Measurements from ENCODE around the gene MTG1. TPM values are rescaled to one million over a fixed set of nuclear protein-coding genes. Genes with fewer than 3 reads are reported as not detected.

MTG1 gene
- polyA plus RNA-seq, 1 experiment: 38.1 TPM

DNA sequence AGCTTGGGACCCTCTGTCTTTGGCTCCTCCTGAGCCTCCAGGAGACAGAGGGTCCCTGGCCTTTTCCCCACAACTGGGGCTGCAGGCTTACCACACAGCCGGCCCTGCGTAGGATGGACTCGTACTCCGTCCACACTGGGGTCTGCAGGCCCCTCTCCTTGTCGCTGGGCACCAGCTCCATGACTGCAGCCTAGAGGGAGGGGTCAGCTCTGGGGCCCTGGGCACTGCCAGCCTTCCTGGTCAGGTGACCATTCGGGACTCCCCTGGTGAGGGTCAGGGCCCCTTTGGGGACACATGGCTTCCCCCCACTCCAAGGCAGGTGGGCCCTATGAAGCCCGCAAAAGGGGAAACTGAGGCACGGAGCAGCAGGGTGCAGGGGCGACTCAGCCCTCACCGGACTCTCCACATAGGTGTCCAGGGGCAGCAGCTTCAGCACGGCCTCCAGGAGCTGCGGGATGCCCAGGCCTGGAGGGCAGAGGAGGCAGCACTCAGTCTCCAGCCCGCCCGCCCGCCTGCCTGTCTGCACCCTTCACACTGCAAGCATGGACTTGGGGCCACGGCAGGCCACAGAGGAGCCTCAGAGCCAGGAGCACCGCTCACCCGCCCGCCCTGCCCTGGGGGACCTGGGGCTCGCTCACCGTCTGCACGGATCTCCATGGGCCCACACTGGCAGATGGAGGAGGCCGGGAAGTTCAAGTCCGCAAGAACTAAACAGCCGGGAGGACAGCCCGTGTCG lies 37.2 kb upstream of the MTG1 start:
- ChIA-PET POLR2A (no interaction called here), CTCF (interaction anchor here (2.1 kb wide), 1 partner anchor 27 kb away, joined by 7 read pairs; no protein-coding TSS in a partner anchor)
- no peaks in the 10 kb centered on the region for H3K27me3 ChIP-seq (ENCODE audit: control insufficient read depth, insufficient read depth, low read length)
- TF ChIP-seq, protein P1, sequence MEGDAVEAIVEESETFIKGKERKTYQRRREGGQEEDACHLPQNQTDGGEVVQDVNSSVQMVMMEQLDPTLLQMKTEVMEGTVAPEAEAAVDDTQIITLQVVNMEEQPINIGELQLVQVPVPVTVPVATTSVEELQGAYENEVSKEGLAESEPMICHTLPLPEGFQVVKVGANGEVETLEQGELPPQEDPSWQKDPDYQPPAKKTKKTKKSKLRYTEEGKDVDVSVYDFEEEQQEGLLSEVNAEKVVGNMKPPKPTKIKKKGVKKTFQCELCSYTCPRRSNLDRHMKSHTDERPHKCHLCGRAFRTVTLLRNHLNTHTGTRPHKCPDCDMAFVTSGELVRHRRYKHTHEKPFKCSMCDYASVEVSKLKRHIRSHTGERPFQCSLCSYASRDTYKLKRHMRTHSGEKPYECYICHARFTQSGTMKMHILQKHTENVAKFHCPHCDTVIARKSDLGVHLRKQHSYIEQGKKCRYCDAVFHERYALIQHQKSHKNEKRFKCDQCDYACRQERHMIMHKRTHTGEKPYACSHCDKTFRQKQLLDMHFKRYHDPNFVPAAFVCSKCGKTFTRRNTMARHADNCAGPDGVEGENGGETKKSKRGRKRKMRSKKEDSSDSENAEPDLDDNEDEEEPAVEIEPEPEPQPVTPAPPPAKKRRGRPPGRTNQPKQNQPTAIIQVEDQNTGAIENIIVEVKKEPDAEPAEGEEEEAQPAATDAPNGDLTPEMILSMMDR (IDR thresholded peaks at IDR 0.05; ENCODE audit: insufficient read depth, low read depth, low read length): no peak
- H3K4me3 ChIP-seq (ENCODE audit: low read depth, low read length): peak overlapping the region; percentile 63
- DNase-seq (ENCODE audit: low read depth): no peak
- peaks cover 3% of the 10 kb centered on the region for H3K36me3 ChIP-seq (ENCODE audit: control insufficient read depth, insufficient read depth, low read length)

GRCh38 chr10:133357285-133358161 lies 36.4 kb upstream of the MTG1 start, which contains the start of gene FUOM:
Gene FUOM, minus strand, starts transcription at chr10:133358019. Its CDS starts 12 bp downstream, at chr10:133358007.
- TF ChIP-seq, protein P1 (IDR thresholded peaks at IDR 0.05; ENCODE audit: insufficient read depth, low read depth, low read length): no peak
- Histone ChIP-seq H3K4me3 (ENCODE audit: low read depth, low read length) (peak within 1 kb of the TSS; percentile 63), H3K36me3 (ENCODE audit: control insufficient read depth, insufficient read depth, low read length) (peaks cover 3% of the 10 kb centered on the region), H3K27me3 (ENCODE audit: control insufficient read depth, insufficient read depth, low read length) (no peaks in the 10 kb centered on the region)
- ChIA-PET POLR2A (no interaction called here), CTCF (interaction anchor here (2.1 kb wide), 1 partner anchor 28 kb away, joined by 7 read pairs; no protein-coding TSS in a partner anchor)
- no peak for DNase-seq (ENCODE audit: low read depth)

GRCh38 chr10:133358162-133358924 lies 35.6 kb upstream of the MTG1 start:
- no peak overlapping the region for H3K4me3 ChIP-seq (ENCODE audit: low read depth, low read length)
- peaks cover 3% of the 10 kb centered on the region for H3K36me3 ChIP-seq (ENCODE audit: control insufficient read depth, insufficient read depth, low read length)
- no peaks in the 10 kb centered on the region for H3K27me3 ChIP-seq (ENCODE audit: control insufficient read depth, insufficient read depth, low read length)
- no peak for DNase-seq (ENCODE audit: low read depth)
- TF ChIP-seq, protein P1 (IDR thresholded peaks at IDR 0.05; ENCODE audit: insufficient read depth, low read depth, low read length): no peak
- CTCF ChIA-PET: interaction anchor here (1.0 to 2.1 kb wide), 4 partner anchors 12 to 45 kb away, joined by 3 to 7 read pairs (median 4); no protein-coding TSS in a partner anchor
- POLR2A ChIA-PET: no interaction called here

DNA sequence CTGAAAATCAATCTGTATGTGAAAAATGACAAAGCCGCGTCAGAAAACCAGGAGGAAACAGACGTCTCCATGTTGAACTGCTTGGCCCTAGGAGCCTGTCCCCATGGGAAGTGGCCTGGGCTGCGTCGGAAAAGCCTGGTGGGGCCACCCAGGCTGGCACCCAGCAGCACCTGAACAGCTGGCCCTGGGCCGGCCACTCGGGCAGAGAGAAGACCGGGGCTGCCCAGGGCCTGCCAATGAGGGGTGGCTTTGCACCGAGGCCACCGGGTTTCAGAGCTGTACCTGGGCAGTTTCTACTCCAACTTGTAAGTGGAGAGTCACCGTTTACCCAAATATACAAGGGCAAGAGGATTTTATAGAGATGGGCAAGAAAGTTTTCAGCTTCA lies 35.0 kb upstream of the MTG1 start:
- CTCF ChIA-PET: interaction anchor here (1.0 to 1.4 kb wide), 3 partner anchors 11 to 45 kb away, joined by 3 to 5 read pairs (median 3); no protein-coding TSS in a partner anchor
- POLR2A ChIA-PET: no interaction called here
- Histone ChIP-seq H3K27me3 (ENCODE audit: control insufficient read depth, insufficient read depth, low read length) (no peaks in the 10 kb centered on the region), H3K36me3 (ENCODE audit: control insufficient read depth, insufficient read depth, low read length) (peaks cover 3% of the 10 kb centered on the region), H3K4me3 (ENCODE audit: low read depth, low read length) (no peak overlapping the region)
- DNase-seq (ENCODE audit: low read depth): no peak
- TF ChIP-seq, protein P1 (IDR thresholded peaks at IDR 0.05; ENCODE audit: insufficient read depth, low read depth, low read length): no peak

Data from BJ (cell line).